Measurements from ENCODE around the gene SEPTIN8.
"Not testable (repeated sequence)": the region's sequence is repeated elsewhere in the genome, so short reads cannot be mapped to it uniquely, and the experiment has no call there.

SEPTIN8 gene

GRCh38 chr5:132812781-132813598, 36.0 kb upstream of the SEPTIN8 start, which contains the start of gene SOWAHA:
Gene SOWAHA, plus strand, starts transcription at chr5:132813302. Its CDS starts 320 bp downstream, at chr5:132813622.
- no peak for DNase-seq

DNA sequence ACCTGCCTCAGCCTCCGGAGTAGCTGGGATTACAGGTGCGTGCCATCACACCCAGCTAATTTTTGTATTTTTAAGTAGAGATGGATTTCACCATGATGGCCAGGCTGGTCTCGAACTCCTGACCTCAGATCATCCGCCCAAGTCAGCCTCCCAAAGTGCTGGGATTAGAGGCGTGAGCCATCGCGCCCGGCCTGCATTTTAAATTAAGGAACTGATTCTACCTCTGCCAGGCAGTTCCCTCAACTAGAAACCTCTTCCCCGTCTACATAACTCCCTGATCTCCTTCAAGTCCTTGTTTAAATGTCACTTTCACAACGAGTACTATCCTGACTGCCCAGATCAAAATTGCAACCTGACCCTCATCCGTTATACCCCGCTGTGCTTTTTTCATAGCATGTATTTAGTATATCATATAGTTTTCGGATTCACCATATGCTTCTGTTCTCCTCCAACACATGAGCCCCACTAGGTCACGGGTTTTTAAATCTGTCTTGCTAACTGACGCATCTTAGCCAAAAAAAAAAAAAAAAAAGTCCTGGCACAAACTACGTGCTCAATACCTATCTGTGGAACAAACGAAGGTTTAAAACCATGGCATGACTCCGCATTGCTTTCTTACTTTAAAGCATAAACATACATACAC, 35.2 kb upstream of the SEPTIN8 start:
- DNase-seq = peak; percentile 45 to 76 (median 72)

GRCh38 chr5:132810605-132811004, 33.6 kb upstream of the SEPTIN8 start:
- no peak for DNase-seq

DNA sequence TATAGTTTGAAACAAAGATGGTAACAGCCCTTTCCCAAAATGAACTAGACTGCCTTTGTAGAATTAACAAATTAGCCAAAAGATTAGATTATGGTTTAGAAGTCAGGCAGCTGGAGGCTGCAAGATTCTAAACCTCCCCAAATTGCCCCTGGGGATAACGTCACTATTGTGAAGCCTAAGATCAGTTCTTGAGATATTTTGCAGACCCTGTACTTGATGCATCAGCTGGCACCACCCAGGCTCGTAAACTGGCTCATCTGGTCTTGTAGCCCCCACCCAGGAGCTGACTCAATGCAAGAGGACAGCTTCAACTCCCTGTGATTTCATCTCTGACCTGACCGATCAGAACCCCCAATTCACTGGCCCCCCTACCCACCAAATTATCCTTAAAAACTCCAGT, 31.8 kb upstream of the SEPTIN8 start:
- no peak for DNase-seq

DNA sequence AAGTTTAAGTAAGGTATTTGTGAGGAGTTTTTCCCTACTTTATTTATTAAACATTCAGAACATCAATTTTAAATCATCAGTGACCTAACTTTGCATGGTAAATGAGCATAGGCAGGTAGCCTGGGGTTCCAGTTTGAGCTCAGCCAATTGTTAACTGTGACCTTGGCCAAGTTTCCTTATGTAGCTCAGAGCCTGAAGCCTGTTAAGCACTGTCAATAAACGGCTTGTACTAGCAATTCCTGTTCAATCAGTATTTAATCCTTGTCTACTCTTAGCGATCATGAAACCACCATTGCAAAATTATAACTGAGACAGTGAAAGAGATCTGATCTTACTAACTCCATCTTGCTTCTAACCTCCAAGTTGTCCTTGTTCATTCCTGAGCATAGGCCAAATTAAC, 31.4 kb upstream of the SEPTIN8 start:
- no peak for DNase-seq

- no peak for DNase-seq
These were observed 30.3 kb upstream of the SEPTIN8 start for GRCh38 chr5:132807163-132807838.

DNA sequence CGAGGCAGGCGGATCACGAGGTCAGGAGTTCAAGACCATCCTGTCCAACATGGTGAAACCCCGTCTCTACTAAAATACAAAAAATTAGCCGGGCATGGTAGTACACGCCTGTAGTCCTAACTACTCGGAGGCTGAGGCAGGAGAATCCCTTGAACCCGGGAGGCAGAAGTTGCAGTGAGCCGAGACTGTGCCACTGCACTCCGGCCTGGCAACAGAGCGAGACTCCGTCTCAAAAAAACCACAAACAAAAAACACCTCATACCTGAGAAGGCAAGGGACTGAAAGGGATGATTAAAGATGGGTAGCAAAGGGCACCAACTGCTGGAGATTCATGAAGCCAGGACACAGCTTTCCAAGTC, 29.7 kb upstream of the SEPTIN8 start:
- DNase-seq = not testable (repeated sequence)

- DNase-seq = not testable (repeated sequence)
These were observed 28.8 kb upstream of the SEPTIN8 start for GRCh38 chr5:132805872-132806271.

- DNase-seq = not testable (repeated sequence)
These were observed 27.2 kb upstream of the SEPTIN8 start for GRCh38 chr5:132804219-132804618.

- DNase-seq = not testable (repeated sequence)
These were observed 25.6 kb upstream of the SEPTIN8 start for GRCh38 chr5:132802685-132803066.

DNA sequence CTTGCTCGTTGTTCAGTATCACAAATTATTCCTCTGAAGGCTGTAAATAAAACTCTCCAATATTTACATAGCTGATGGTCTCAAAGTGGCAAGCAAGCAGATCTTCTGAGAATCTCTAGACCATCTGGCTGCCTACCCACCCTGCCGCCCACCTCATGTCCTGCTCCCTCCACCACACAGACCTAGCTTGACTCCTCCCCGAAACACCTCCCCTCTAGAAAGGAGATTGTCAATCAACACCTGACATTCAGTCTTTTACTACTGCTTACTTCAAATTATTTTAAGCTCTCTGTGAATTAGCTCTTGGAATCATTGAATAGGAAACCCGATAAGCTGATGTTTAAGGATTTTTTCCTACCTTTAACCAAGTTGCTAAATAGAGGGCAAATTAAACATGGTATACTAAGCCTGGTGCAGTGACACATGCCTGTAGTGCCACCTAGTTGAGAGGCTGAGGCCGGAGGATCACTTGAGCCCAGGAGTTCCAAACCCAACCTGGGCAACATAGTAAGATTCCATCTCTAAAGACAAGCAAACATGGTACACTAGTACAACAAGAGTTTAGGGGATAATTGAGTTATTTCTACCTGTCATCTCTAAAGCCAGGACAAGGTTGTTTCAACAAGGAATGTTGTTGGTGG, 25.1 kb upstream of the SEPTIN8 start:
- no peak for DNase-seq

DNA sequence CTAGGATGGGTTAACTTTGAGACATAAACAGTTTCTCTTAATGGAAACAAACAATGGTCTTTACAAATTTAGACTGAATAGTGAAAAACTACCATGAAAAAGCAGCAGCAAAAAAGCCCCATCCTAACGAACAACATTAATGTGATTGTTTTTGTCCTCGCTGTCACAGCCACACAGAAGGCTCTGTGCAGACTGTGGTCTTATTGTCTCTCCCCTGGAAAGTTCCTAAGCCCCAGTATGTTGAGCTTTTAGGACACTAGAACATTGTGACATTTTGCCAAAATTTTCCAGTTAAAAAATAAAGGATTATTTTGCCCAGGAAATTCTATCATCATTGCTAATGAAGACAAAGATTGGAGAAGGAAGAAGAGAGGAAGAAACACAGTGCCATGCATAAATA, 23.5 kb upstream of the SEPTIN8 start:
- no peak for DNase-seq

- no peak for DNase-seq
These were observed 22.4 kb upstream of the SEPTIN8 start for GRCh38 chr5:132799392-132799791.

- DNase-seq = no peak
These were observed 20.6 kb upstream of the SEPTIN8 start for GRCh38 chr5:132797651-132798050.

GRCh38 chr5:132791026-132791425, 14.0 kb upstream of the SEPTIN8 start:
- no peak for DNase-seq

GRCh38 chr5:132790201-132790865, 13.3 kb upstream of the SEPTIN8 start:
- DNase-seq = no peak

DNA sequence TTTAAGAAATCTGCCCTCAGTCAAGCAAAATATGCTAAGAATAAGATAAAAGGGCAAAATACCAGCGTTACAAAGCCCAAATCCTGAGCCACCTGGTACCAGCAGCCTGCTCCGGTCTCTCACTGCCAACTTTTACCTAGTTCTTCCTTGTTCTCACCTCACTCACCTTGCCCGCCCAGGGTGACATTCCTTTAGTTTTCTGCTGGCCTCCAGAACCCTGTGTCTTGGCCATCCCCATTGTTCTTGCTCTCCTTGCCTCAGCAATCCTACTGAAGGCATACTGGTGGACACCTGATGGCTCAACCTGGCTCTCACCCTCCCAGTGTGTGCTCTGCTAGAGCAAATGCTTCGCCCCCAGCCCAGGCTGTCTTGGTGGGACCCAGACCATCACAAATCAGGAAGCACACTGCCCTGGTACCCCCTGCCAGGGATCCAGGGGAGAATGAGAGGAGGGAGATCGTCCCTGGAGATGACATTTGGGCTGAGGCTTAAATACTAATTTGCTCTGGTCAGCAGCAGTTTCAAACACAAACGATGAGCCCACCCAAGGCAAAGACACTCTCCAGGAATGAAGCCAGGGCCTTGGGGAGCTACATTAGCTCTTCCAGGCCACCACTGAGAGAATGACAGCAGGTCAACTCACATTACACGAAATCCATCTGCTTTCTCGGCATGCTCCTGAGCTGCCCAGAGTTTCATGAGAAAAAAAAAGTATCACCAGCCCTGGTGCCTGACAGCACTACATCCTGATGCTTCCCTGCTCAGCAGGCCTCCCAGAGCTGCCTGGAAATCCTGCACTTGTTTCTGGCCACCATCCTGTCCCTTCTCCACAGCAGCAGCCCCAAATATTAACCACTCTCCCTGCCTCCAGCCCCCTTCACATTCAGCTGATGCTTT, 12.2 kb upstream of the SEPTIN8 start:
- no peak for DNase-seq

DNA sequence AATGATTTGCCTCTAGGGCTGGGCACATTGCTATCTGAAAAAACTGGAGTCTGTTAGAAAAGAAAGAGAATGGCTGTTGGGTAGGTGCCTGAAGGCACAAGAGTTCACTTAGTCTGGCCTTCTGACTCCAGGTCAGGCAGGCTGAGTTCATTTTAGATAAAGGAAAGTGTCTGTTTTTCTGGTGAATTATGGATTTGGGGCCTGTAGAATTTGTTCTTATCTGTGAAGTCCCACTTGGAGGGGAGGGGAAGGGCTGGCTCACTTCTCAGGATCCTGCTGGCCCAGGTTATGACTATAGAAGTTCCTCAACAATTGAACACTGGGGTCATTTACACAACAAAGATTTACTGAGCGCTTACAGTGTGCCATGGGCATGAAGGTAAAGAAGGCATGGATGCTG, 11.5 kb upstream of the SEPTIN8 start:
- DNase-seq = no peak

DNA sequence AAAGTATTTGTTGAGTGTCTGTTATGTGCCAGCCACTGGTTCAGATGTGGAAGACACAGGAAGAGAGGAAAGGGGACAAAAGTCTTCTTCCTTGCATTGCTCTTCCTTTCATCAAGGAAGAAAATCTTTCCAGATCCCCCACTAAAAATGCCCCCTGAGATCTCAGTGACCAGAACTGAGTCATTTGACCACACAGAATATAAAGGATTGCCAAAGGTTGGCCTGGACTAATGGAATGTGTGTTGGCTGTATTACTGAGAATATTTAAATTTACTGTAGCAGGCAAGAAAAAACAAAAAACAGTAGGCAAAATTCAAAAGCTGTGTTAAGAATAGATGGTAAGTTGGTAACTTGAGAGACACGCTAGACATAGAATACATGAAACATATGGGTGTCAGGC, 10.0 kb upstream of the SEPTIN8 start:
- DNase-seq = no peak

GRCh38 chr5:132785864-132786263, 8.8 kb upstream of the SEPTIN8 start:
- no peak for DNase-seq

- DNase-seq = no peak
These were observed 8.3 kb upstream of the SEPTIN8 start for GRCh38 chr5:132785365-132785764.
